KMS-11 (cell line): ENCODE measurements around the gene TXNDC16.

Experiments
- H2AFZ ChIP-seq: fragments of 200-600 bp; sonication (generic); 2 replicates; pipeline ENCODE4 v1.6.1; 2016; ENCODE audit warnings: antibody characterized with exemption, mixed run types, low read depth
- H3K27ac ChIP-seq: fragments of 200-600 bp; sonication (generic); 2 replicates; pipeline ENCODE4 v1.6.1; 2016; ENCODE audit warnings: mild to moderate bottlenecking, mixed run types
- H3K27me3 ChIP-seq: fragments of 200-600 bp; sonication (generic); 2 replicates; pipeline ENCODE4 v1.6.1; 2017; ENCODE audit warnings: mild to moderate bottlenecking, low read depth, mixed run types, moderate library complexity; ENCODE audit not compliant: insufficient read depth
- H3K36me3 ChIP-seq: fragments of 200-600 bp; sonication (generic); 2 replicates; pipeline ENCODE4 v1.6.1; 2017; ENCODE audit warnings: mild to moderate bottlenecking, mixed run types; ENCODE audit not compliant: insufficient read depth
- H3K4me1 ChIP-seq: fragments of 200-600 bp; sonication (generic); 2 replicates; pipeline ENCODE4 v1.6.1; 2016; ENCODE audit warnings: mild to moderate bottlenecking, low read depth, mixed run types; ENCODE audit not compliant: poor library complexity, severe bottlenecking
- H3K4me2 ChIP-seq: fragments of 200-600 bp; sonication (generic); 2 replicates; pipeline ENCODE4 v1.7.0; 2016; ENCODE audit warnings: mild to moderate bottlenecking, mixed run types
- H3K4me3 ChIP-seq: fragments of 200-600 bp; sonication (generic); IDR thresholded peaks from 2 replicates; pipeline ENCODE4 v1.6.1; 2017; ENCODE audit warnings: low read depth, low read length, mixed read lengths; ENCODE audit not compliant: insufficient read depth
- H3K79me2 ChIP-seq: fragments of 200-600 bp; sonication (generic); 2 replicates; pipeline ENCODE4 v1.6.1; 2016; ENCODE audit warnings: low read depth, mixed run types; ENCODE audit not compliant: insufficient read depth
- H3K9ac ChIP-seq: fragments of 200-600 bp; sonication (generic); 2 replicates; pipeline ENCODE4 v1.6.1; 2016; ENCODE audit warnings: mild to moderate bottlenecking, mixed run types
- H4K20me1 ChIP-seq: fragments of 200-600 bp; sonication (generic); 2 replicates; pipeline ENCODE4 v1.6.1; 2016; ENCODE audit warnings: mild to moderate bottlenecking, mixed run types; ENCODE audit not compliant: insufficient read depth
- TF ChIP-seq, protein P1 (sequence below): fragments of 200-600 bp; sonication (generic); conservative IDR thresholded peaks from 2 replicates; pipeline ENCODE4 v1.6.1; 2017; ENCODE audit warnings: low read depth, mild to moderate bottlenecking, antibody characterized with exemption, low read length, moderate library complexity, mixed read lengths

Gene TXNDC16

GRCh38 chr14:52467515-52468266 is 84.6 kb downstream of the TXNDC16 start:
- Histone ChIP-seq H3K27ac (no peak overlapping the region), H3K36me3 (no peaks in the 10 kb centered on the region), H2AFZ (no peak overlapping the region), H3K9ac (no peak overlapping the region), H3K4me3 (no peak overlapping the region), H3K27me3 (no peaks in the 10 kb centered on the region), H3K4me2 (no peak overlapping the region; the same call in 1 of the 2 replicates), H4K20me1 (no peaks in the 10 kb centered on the region), H3K79me2 (no peaks in the 10 kb centered on the region), H3K4me1 (peaks cover 12% of the 10 kb centered on the region)
- TF ChIP-seq, protein P1, sequence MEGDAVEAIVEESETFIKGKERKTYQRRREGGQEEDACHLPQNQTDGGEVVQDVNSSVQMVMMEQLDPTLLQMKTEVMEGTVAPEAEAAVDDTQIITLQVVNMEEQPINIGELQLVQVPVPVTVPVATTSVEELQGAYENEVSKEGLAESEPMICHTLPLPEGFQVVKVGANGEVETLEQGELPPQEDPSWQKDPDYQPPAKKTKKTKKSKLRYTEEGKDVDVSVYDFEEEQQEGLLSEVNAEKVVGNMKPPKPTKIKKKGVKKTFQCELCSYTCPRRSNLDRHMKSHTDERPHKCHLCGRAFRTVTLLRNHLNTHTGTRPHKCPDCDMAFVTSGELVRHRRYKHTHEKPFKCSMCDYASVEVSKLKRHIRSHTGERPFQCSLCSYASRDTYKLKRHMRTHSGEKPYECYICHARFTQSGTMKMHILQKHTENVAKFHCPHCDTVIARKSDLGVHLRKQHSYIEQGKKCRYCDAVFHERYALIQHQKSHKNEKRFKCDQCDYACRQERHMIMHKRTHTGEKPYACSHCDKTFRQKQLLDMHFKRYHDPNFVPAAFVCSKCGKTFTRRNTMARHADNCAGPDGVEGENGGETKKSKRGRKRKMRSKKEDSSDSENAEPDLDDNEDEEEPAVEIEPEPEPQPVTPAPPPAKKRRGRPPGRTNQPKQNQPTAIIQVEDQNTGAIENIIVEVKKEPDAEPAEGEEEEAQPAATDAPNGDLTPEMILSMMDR: no peak

DNA sequence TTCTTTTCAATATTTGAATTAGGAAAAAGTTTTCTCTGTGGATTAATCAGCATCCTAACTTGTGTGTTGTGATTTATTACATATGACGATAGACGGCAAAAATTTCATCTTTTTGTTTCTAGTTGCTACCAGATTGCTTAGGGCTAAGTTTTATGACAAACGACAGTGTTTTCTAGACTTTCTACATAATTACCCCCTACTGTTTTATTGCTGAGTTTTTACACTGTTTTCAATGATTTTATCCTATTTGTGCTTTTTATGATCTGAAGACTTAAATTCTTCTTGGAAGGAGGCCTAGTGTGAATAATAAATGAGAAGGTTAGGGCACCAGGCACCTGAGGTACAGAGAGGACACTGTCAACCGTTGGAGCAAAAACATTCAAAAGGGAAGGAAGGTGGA is 88.1 kb downstream of the TXNDC16 start:
- TF ChIP-seq, protein P1: no peak
- H3K4me1 ChIP-seq: peaks cover 12% of the 10 kb centered on the region

DNA sequence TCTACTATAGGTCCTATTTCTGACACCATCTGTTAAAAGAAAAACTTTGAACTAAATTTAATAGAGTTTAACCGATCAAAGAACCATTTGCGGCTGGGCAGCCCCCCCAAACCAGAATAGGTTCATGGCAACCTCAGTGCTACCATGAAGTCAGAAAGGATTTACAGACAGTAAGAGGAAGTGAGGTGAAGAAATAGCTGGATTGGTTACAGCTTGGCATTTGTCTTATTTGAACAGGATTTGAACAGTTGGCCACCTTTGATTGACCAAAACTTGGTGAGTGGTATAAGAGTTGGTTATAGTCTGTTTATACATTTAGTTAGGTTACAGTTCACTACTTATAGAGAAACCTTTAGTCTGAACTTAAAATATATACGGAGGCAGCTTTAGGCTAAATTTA is 88.9 kb downstream of the TXNDC16 start:
- Histone ChIP-seq H3K27ac (no peak overlapping the region), H3K4me3 (no peak overlapping the region), H3K9ac (no peak overlapping the region), H3K36me3 (no peaks in the 10 kb centered on the region), H2AFZ (no peak overlapping the region), H3K4me2 (no peak overlapping the region), H3K27me3 (no peaks in the 10 kb centered on the region), H4K20me1 (no peaks in the 10 kb centered on the region), H3K79me2 (no peaks in the 10 kb centered on the region), H3K4me1 (peaks cover 13% of the 10 kb centered on the region)
- TF ChIP-seq, protein P1: no peak

More for the DNA sequence above, 88.1 kb downstream of the TXNDC16 start:
- Histone ChIP-seq H3K36me3 (no peaks in the 10 kb centered on the region), H2AFZ (no peak overlapping the region), H3K4me3 (no peak overlapping the region), H4K20me1 (no peaks in the 10 kb centered on the region), H3K27me3 (no peaks in the 10 kb centered on the region), H3K27ac (no peak overlapping the region), H3K9ac (no peak overlapping the region), H3K79me2 (no peaks in the 10 kb centered on the region), H3K4me2 (no peak overlapping the region)

DNA sequence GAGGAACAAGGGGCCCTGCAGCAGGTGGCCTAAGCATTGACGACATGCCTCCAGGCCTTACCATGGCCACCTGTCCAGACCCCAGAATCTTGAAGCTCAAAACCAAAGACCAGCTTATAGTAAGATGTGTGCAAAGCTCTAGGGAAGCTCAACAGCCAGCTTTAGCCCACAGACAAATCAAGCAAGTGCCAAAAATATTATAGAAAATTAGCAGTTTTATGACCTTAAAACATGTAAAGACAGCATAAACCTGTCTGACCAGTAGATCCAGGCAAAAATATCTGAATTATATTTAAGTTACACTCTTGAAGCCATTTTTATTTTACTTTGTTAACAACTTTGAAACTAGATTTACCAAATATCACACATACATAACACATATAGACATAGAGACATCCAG is 90.6 kb downstream of the TXNDC16 start:
- H3K9ac ChIP-seq: no peak overlapping the region

More for the DNA sequence above, 90.6 kb downstream of the TXNDC16 start:
- H3K4me3 ChIP-seq: no peak overlapping the region
- no peaks in the 10 kb centered on the region for H3K36me3 ChIP-seq
- no peaks in the 10 kb centered on the region for H3K79me2 ChIP-seq
- H4K20me1 ChIP-seq: no peaks in the 10 kb centered on the region
- no peak overlapping the region for H2AFZ ChIP-seq
- H3K27me3 ChIP-seq: no peaks in the 10 kb centered on the region
- peaks cover 12% of the 10 kb centered on the region for H3K4me1 ChIP-seq
- H3K27ac ChIP-seq: no peak overlapping the region
- no peak overlapping the region for H3K4me2 ChIP-seq
- TF ChIP-seq, protein P1: no peak
